ENCODE data around the gene LYRM2.

GRCh38 chr6:89682991-89683390, 44.4 kb upstream of the LYRM2 start:
- TF ChIP-seq CTCF (IDR thresholded peaks at IDR 0.05): no peak
- TF ChIP-seq POLR2A (IDR thresholded peaks at IDR 0.05; ENCODE audit: low read depth): no peak
- TF ChIP-seq POLR2AphosphoS5 (IDR thresholded peaks at IDR 0.05): no peak
